GM21529 (cell line): ENCODE results near the gene TPX2.

Source experiments
- ATAC-seq: cut with Tn5 transposase; IDR thresholded peaks from one replicate; pipeline ENCODE4 v1.9.1; 2021; ENCODE audit not compliant: unreplicated experiment

The TPX2 gene

DNA sequence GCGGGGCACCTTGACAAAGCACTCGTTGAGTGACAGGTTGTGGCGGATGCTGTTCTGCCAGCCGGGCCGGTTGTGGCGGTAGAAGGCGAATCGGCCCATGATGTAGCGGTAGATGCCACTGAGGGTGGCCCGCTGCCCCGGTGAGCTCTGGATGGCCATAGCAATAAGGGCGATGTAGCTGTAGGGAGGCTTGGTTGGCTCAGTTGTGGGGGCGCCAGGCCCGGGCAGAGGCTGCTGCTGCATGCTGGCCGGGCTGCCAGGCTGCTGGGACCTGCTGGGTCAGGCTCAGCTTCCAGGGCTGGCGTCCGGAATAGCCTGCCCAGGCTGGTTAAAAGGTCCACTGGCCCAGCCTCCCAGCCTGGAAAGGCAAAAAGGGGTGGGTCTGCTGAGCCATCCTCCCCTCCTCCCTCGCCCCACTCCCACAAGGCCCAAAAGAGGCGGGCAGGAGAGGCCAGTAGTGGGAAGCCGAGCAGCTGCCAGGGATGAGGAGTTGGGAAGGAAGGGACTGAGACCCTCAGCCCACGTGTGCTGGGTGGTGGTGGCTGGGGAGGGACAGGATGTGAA lies 106.3 kb downstream of the TPX2 start, which contains the start of gene FOXS1:
FOXS1 (minus strand) TSS at position 305 of the 564 bp plus-strand sequence; CDS start at position 243, 62 bp downstream.
- no peak for ATAC-seq

DNA sequence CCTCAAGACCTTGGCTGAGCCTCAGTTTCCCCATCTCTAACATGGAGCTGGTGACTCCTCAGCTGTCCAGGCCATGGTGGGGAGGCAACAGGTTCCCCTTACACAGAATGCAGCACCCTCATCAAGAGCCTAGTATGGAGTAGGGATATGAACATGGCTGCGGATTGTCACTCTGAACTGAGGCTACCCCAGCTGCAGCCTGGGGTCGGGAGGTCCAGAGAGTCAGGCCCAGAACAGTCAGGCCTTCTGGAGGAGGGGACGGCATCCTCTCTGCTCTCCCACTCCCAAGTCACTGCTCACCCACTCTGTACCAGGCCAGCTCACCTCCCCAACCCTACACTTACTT lies 107.7 kb downstream of the TPX2 start:
- ATAC-seq, result no peak

DNA sequence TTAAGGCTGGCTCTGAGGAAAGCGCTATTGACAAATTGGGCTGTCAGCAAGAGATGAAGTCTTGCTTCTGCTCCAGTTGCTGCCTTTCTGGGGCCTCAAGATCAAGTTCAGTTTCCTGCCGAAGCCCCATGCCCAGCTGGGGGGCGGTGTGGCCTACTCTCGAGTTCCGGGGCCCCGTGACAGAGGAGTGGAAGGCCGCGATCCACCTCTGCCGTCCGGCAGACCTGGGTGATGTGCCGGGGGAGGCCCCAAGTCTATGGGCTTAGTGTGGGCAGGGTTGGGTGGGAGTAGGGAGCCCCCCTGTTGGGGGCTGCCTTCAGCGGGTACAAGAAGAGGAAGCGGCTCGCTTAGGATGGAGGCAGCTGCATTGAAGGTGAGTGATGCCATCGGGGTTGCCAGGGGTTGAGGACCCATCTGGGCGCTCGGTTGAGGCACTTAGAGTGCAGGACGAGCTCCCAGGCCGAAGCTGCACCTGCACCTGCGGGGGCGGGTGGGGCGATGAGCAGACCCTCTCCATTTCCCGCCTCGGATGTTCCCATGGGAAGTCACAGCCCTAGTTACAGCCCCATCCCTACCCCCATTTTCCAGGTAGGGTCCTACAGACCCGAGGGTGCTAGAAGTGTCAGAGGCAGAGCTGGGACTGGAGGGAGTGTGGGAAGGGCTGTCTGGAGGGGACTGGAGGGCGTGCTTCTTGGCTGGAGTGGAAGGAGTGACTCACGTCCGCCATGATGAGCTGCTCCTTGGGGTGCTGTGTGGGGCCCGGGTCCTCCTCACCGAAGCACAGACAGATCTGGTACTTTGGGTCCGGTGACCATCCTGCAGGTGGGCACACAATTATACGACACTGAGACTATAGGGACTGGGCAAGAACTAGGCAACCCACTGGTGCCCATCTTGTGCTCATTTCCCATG lies 109.3 kb downstream of the TPX2 start:
- no peak for ATAC-seq

DNA sequence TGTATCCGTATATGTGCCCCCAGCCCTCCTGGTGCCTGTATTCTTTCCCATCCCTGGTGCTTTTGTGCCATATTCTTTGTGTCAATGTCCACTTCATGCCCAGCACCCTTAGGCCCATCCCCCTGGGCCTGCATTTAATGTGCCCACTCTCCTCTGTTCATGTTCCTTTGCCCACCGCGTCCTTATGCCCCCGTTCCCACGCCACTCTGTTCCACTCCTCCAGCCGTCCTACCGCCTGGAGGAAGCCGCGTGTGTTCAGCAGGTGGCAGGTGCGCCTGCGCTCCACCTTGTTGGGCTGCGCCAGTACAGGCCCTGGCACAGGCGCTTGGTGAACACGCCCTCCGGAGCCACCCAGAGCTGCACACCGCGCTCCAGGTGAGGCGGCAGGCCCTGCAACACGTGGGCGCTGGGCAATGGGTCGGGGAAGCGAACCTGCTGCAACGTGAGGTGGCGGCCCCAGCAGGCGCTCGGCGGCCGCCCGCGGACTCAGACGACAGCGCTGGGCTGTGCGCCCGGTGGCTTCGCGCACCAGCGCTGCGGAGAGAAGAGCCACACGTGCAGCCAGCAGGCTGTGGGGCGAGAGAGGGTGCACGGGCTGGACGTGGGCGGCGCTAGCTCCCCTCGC lies 110.3 kb downstream of the TPX2 start:
- ATAC-seq, result no peak
